ENCODE measurements around the gene ATOX1. TPM values are rescaled to one million over a fixed set of nuclear protein-coding genes. Genes with fewer than 3 reads are reported as not detected.

Gene ATOX1
- polyA plus RNA-seq, 1 experiment: 156 TPM

- H3K36me3 ChIP-seq (ENCODE audit: control insufficient read depth, insufficient read depth, low read length): peaks cover 1% of the 10 kb centered on the region
- peak overlapping the region; percentile 2 for H3K4me3 ChIP-seq (ENCODE audit: low read depth, low read length)
- DNase-seq (ENCODE audit: low read depth): no peak
- no peak for TF ChIP-seq CTCF (IDR thresholded peaks at IDR 0.05; ENCODE audit: insufficient read depth, low read depth, low read length)
- ChIA-PET POLR2A (interaction anchor here (0.6 to 4.2 kb wide), 12 partner anchors 22 to 82 kb away, joined by 3 to 53 read pairs (median 6); partner anchors contain the start of gene SPARC), CTCF (interaction anchor here (0.9 to 12.3 kb wide), 20 partner anchors 11 to 294 kb away, joined by 3 to 234 read pairs (median 15); partner anchors contain the start of genes G3BP1, SLC36A1 and SPARC)
- no peaks in the 10 kb centered on the region for H3K27me3 ChIP-seq (ENCODE audit: control insufficient read depth, insufficient read depth, low read length)
Measured at GRCh38 chr5:151740958-151741373, 17.5 kb downstream of the ATOX1 start.

GRCh38 chr5:151740336-151740942 lies 18.0 kb downstream of the ATOX1 start:
- ChIA-PET CTCF (interaction anchor here (0.6 to 12.3 kb wide), 27 partner anchors 9 to 1914 kb away, joined by 3 to 234 read pairs (median 7); partner anchors contain the start of genes G3BP1, SLC36A1 and SPARC), POLR2A (interaction anchor here (0.6 to 4.2 kb wide), 15 partner anchors 13 to 82 kb away, joined by 3 to 53 read pairs (median 8); partner anchors contain the start of gene SPARC)
- Histone ChIP-seq H3K4me3 (ENCODE audit: low read depth, low read length) (peak overlapping the region; percentile 8), H3K27me3 (ENCODE audit: control insufficient read depth, insufficient read depth, low read length) (no peaks in the 10 kb centered on the region), H3K36me3 (ENCODE audit: control insufficient read depth, insufficient read depth, low read length) (peaks cover 1% of the 10 kb centered on the region)
- TF ChIP-seq CTCF (IDR thresholded peaks at IDR 0.05; ENCODE audit: insufficient read depth, low read depth, low read length): peak; percentile 75
- peak; percentile 83 for DNase-seq (ENCODE audit: low read depth)

GRCh38 chr5:151739939-151740335 lies 18.5 kb downstream of the ATOX1 start:
- CTCF ChIA-PET: interaction anchor here (0.6 to 12.3 kb wide), 25 partner anchors 9 to 895 kb away, joined by 3 to 234 read pairs (median 7); partner anchors contain the start of genes G3BP1, SLC36A1 and SPARC
- peak; percentile 96 for DNase-seq (ENCODE audit: low read depth)
- Histone ChIP-seq H3K27me3 (ENCODE audit: control insufficient read depth, insufficient read depth, low read length) (no peaks in the 10 kb centered on the region), H3K36me3 (ENCODE audit: control insufficient read depth, insufficient read depth, low read length) (peaks cover 1% of the 10 kb centered on the region), H3K4me3 (ENCODE audit: low read depth, low read length) (0 out of 2 replicates have a peak overlapping the region, but pooled peaks have one; percentile 8)
- no peak for TF ChIP-seq CTCF (IDR thresholded peaks at IDR 0.05; ENCODE audit: insufficient read depth, low read depth, low read length)
- POLR2A ChIA-PET: interaction anchor here (0.6 to 4.2 kb wide), 12 partner anchors 18 to 81 kb away, joined by 3 to 53 read pairs (median 7); partner anchors contain the start of gene SPARC

GRCh38 chr5:151739395-151739794 lies 19.0 kb downstream of the ATOX1 start:
- DNase-seq (ENCODE audit: low read depth): no peak
- no peak overlapping the region for H3K4me3 ChIP-seq (ENCODE audit: low read depth, low read length)
- TF ChIP-seq CTCF (IDR thresholded peaks at IDR 0.05; ENCODE audit: insufficient read depth, low read depth, low read length): 0 out of 2 replicates have a peak, but pooled peaks have one; percentile 13
- no peaks in the 10 kb centered on the region for H3K27me3 ChIP-seq (ENCODE audit: control insufficient read depth, insufficient read depth, low read length)
- CTCF ChIA-PET: interaction anchor here (0.9 to 12.3 kb wide), 18 partner anchors 8 to 292 kb away, joined by 3 to 234 read pairs (median 16); partner anchors contain the start of genes G3BP1, SLC36A1 and SPARC
- H3K36me3 ChIP-seq (ENCODE audit: control insufficient read depth, insufficient read depth, low read length): peaks cover 1% of the 10 kb centered on the region
- POLR2A ChIA-PET: interaction anchor here (0.6 to 4.2 kb wide), 9 partner anchors 18 to 81 kb away, joined by 3 to 53 read pairs (median 6); partner anchors contain the start of gene SPARC

Data from BJ (cell line).